22Rv1 (cell line): ENCODE measurements around the gene CGB2.

Experiments
- H3K27ac ChIP-seq: fragments of 450-650 bp; 2 replicates; pipeline ENCODE4 v1.5.1; 2017
- ZFX ChIP-seq: fragments of 450-650 bp; IDR thresholded peaks from 2 replicates; pipeline ENCODE4 v1.6.1; 2017; ENCODE audit warnings: antibody characterized with exemption, borderline replicate concordance
- TF ChIP-seq, protein P1 (sequence below): fragments of 450-650 bp; IDR thresholded peaks from 2 replicates; pipeline ENCODE4 v1.5.1; 2017; ENCODE audit warnings: mild to moderate bottlenecking

The CGB2 gene

DNA sequence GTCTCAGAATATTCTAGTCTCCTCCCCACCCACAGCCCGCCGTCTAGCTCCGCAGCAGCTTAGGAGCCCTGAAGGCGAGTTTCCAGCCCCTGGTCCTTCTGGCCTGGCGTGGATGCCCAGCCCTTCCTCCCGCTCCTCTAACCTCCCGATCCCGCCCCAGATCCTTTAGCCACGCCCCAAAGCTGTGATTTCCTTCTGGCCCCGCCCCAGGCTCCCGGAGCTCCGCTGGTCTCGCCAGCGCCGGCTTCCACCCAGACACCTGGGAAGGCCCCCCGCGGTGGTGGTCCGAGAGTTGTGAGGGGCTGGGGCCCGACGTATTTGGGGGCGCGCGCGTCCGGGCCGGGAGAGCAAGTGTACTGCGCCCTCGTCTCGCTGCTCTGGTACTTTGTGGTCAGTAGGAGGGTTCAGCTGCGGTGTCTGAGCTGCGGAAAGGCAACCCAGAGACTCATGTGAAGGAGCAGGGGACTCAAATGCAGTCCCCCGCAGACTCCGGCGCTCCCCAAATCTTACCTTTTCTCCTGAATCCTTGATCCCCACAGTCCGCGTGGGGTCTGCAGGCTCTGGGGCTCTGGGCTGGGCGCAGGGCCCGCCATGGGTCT, 26.0 kb downstream of the CGB2 start, which contains the start of gene CGB7:
Gene CGB7, minus strand, starts transcription at position 114 of the 599 bp plus-strand sequence. CDS start 2,374 bp downstream, outside the sequence.
- TF ChIP-seq ZFX: no peak
- no peak within 1 kb of the TSS for H3K27ac ChIP-seq

DNA sequence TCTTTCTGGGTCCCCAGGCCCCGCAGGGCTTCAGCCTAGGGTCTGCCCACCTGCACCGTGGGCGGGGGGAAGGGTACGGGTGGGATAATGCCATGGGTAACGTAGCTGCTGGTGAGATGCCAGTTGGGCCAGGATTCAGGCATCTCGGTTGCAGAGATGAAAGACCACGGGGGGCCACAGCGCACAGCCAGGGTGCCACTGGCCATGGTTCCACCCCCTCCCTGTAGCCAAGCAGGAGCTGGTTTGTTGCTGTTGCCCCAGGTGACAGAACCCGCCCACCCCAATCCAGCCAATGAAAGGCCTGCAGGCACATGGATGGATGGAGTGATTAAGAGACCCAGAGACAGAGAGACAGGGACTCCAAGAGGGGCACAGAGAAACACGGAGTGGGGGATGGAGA, 26.9 kb downstream of the CGB2 start:
- no peak for TF ChIP-seq ZFX
- TF ChIP-seq, protein P1, sequence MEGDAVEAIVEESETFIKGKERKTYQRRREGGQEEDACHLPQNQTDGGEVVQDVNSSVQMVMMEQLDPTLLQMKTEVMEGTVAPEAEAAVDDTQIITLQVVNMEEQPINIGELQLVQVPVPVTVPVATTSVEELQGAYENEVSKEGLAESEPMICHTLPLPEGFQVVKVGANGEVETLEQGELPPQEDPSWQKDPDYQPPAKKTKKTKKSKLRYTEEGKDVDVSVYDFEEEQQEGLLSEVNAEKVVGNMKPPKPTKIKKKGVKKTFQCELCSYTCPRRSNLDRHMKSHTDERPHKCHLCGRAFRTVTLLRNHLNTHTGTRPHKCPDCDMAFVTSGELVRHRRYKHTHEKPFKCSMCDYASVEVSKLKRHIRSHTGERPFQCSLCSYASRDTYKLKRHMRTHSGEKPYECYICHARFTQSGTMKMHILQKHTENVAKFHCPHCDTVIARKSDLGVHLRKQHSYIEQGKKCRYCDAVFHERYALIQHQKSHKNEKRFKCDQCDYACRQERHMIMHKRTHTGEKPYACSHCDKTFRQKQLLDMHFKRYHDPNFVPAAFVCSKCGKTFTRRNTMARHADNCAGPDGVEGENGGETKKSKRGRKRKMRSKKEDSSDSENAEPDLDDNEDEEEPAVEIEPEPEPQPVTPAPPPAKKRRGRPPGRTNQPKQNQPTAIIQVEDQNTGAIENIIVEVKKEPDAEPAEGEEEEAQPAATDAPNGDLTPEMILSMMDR: no peak

DNA sequence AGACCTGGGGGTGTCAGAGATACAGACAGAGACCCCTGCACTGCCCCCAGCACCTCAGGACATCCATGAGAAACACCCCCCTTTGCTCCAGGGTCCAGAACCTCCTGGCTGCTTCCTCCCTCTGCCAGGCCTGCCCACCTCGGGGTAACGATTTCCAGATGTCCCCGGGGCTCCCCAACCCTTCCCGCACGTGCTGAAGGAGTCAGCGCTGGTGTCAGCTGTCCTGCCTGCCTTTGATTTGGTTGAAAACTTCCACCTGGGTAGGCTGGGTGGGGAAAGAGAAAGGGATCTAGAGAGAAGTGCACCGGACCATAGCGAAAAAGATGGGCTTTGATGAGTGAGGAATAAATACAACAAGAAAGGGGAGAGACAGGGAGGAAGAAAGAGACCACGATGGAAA, 27.4 kb downstream of the CGB2 start:
- no peak overlapping the region for H3K27ac ChIP-seq
- TF ChIP-seq, protein P1: no peak
- no peak for TF ChIP-seq ZFX

More for the DNA sequence above, 26.9 kb downstream of the CGB2 start:
- H3K27ac ChIP-seq: no peak overlapping the region

DNA sequence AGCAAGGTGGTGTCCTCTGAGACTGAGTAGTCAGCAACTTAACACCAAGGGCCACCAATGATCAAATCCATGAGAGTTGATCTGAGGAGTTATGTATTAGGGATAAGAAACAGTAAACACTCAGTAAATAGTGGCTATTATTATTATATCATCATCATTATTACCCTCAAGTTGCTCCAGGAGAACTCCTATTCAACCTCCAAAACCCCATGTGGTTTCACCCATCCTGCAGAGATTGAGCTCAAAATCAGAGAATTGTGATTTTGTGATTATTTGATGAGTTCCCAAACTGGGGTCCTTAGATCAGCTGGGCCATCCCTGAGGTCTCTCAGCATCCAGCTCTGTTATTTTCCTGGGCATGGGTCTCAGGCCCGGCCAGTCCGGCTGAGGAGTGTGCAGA, 29.3 kb downstream of the CGB2 start:
- TF ChIP-seq, protein P1: no peak
- no peak for TF ChIP-seq ZFX
- no peak overlapping the region for H3K27ac ChIP-seq

DNA sequence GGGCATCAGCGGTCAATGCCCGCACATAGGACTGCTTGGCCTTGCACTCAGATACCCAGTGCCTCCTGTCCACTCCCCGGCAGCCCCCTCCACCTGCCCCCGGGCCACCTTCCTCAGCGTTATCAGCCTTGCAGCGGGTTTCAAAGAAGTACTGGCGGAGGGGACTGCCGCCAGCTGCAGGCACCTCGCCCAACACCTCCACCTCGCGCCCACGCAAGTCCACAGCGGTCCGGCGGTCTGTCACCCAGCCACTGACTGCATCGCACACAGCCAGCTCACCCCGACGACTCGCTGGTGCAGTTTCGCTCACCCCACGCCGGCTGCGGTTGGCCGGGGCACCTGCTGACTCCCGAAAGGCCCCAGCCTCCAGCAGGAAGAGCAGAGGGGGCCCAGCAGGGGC, 29.8 kb downstream of the CGB2 start:
- no peak overlapping the region for H3K27ac ChIP-seq
- TF ChIP-seq, protein P1: no peak
- TF ChIP-seq ZFX: no peak

DNA sequence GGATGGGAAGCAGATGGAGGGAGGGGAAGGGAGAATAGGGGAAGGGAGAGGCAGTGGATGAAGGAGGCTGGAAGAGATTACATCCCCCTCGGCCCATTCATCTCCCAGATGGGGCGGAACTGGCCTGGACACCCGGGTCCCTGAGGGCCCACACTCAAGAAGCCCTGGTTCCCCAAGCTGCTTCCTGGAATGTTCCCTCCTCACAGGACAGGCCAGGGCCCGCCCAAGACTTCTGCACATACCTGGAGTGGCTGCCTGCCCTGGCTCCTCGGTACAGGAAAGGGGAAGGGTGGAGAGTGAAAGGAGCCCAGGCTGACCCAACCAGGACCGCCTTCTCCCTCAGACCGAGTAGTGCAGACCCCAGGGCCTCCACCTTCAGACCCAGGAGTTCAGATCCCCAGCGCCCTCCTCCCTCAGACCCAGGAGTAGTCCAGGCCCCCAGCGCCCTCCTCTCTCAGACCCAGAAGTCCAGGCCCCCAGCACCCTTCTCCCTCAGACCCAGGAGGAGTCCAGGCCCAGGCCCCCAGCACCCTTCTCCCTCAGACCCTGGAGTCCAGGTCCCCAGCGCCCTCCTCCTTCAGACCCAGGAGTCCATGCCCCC, 32.4 kb downstream of the CGB2 start:
- TF ChIP-seq ZFX: no peak
- TF ChIP-seq, protein P1: no peak
- H3K27ac ChIP-seq: no peak overlapping the region

DNA sequence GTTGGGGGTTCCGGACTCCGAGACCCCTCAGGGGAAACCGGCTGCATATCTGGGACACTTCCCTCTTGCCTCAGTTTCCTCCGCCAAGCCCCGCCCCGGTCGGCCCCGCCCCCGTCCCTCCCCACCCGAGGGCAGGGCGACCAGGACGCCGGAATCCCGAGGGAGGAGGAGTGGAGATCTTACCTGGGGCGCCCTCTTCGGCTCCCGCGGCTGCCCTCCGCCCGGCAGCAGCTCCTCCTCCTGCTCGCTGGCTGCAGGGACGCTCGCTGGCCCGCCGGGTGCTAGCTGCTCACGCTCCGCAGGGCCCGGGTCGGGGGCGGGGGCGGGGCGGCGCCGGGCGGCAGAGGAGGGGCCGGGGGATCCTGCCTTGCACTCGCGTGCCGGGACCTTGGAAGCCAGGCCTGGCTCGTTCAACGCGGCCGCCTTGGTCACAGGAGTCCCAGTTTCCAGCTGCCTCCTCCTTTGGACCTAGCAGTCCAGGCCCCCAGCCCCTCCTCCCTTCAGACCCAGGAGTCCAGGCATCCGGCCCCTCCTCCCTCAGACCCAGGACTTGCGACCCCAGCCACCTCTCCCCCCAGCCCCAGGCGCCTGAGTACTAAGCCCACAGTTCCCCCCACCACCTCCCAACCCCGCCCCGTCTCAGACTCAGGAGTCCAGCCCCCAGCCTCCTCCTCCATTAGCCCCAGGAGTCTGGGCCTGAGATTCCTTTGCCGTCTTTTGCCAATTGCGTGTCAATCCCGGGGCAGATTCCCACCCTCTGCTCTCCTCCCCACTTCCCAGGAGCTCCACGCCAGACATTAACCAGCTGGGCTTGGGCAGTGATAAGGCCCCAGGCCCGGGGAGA, 33.3 kb downstream of the CGB2 start, which contains the start of gene NTF4:
Gene NTF4, minus strand, starts transcription at position 51 of the 844 bp plus-strand sequence. CDS start 2,821 bp downstream, outside the sequence.
- H3K27ac ChIP-seq: no peak within 1 kb of the TSS
- TF ChIP-seq, protein P1: peak; percentile 24
- no peak for TF ChIP-seq ZFX
